Mucosa of stomach (tissue), 1 donor: ENCODE data around the gene PELI3.

ENCODE experiments used
- H3K27me3 ChIP-seq: one replicate; pipeline ENCODE4 v1.7.0; 2013; ENCODE audit warnings: mild to moderate bottlenecking, low read length; ENCODE audit not compliant: control insufficient read depth, insufficient read depth
- H3K36me3 ChIP-seq: one replicate; pipeline ENCODE4 v1.7.0; 2013; ENCODE audit warnings: low read length; ENCODE audit not compliant: control insufficient read depth, insufficient read depth
- H3K4me1 ChIP-seq: one replicate; pipeline ENCODE4 v1.7.0; 2013; ENCODE audit warnings: mild to moderate bottlenecking, low read length; ENCODE audit not compliant: control insufficient read depth, insufficient read depth
- H3K4me3 ChIP-seq: one replicate; pipeline ENCODE4 v1.7.0; 2013; ENCODE audit warnings: low read length
- H3K9ac ChIP-seq: one replicate; pipeline ENCODE4 v1.7.0; 2013; ENCODE audit warnings: mild to moderate bottlenecking, low read length, moderate library complexity
- H3K9me3 ChIP-seq: one replicate; pipeline ENCODE4 v1.7.0; 2013; ENCODE audit warnings: mild to moderate bottlenecking, low read length, moderate library complexity; ENCODE audit not compliant: control insufficient read depth
- donor health status: Pancreatic carcinoma.

Gene PELI3

DNA sequence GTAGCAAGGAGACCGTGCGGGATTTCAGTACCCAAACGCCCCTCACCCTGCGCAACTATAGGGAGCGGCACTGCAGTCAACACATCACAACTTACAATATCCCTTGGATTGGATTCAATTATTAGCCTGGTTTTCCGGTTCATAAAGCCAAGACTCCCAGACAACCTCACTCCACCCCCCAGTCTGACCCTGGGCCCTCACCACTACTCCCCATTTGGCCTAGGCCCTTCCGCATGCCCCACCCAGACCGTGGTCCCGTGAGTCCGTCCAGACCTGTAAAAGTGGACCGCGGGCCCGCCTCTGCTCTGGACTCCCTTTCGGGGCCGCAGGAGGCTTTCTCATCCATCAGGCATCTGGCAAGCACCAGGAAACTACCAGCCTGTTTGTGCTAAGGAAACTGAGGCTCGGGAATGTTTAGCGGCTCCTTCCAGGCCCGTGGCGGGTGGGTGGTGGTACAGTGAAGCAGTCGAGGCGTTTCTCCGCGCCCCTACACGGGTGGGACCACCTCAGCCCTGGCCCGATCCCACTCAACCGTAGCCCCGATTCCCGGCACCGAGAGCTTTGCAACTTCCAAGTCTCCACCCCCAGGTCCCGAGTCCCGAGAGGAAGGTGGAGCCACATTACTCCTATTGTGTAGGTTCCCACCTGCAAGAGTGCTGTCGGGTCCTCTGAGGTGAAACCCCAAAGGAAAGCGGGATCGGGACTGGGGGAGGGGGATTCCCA, 12.8 kb downstream of the PELI3 start:
- Histone ChIP-seq H3K36me3 (no peaks in the 10 kb centered on the region), H3K9me3 (no peaks in the 10 kb centered on the region), H3K9ac (peak overlapping the region; percentile 79), H3K27me3 (no peaks in the 10 kb centered on the region), H3K4me3 (peak overlapping the region; percentile 65), H3K4me1 (peaks cover 15% of the 10 kb centered on the region)

- no peaks in the 10 kb centered on the region for H3K36me3 ChIP-seq
- H3K9me3 ChIP-seq: no peaks in the 10 kb centered on the region
- H3K27me3 ChIP-seq: no peaks in the 10 kb centered on the region
- peak within 1 kb of the TSS; percentile 79 for H3K9ac ChIP-seq
- peaks cover 15% of the 10 kb centered on the region for H3K4me1 ChIP-seq
- peak within 1 kb of the TSS; percentile 65 for H3K4me3 ChIP-seq
Measured at GRCh38 chr11:66480117-66480938, 13.6 kb downstream of the PELI3 start, which contains the start of gene DPP3. DPP3 (plus strand) TSS chr11:66480434; CDS start chr11:66482201, 1,767 bp downstream.

DNA sequence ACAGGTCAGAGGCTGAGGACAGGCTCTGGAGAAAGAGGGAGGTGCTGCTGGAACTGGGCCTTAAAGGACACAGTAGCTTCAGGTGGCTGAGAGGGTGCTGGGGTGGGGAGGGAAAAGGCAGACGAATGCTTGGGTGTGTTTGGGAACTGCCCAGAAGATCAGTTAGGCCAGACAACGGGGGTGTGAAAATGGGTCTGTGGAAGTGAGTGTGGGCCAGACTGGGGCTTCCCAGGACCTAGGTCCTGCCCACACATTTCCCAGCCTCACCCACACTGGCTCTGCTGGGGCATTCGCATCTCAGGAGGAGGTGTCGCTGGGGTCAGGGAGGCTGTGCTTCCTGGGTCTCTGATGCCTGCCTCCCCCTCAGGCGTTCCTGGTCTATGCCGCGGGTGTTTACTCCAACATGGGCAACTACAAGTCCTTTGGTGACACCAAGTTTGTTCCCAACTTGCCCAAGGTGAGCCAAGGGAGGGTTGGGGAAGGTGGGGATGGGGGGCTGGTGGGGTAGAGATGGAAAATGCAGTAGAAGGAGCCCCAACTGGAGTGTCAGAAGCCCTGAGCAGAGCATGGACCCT, 18.2 kb downstream of the PELI3 start:
- no peaks in the 10 kb centered on the region for H3K27me3 ChIP-seq
- H3K4me3 ChIP-seq: no peak overlapping the region
- H3K36me3 ChIP-seq: no peaks in the 10 kb centered on the region
- no peaks in the 10 kb centered on the region for H3K9me3 ChIP-seq
- peaks cover 7% of the 10 kb centered on the region for H3K4me1 ChIP-seq
- no peak overlapping the region for H3K9ac ChIP-seq

DNA sequence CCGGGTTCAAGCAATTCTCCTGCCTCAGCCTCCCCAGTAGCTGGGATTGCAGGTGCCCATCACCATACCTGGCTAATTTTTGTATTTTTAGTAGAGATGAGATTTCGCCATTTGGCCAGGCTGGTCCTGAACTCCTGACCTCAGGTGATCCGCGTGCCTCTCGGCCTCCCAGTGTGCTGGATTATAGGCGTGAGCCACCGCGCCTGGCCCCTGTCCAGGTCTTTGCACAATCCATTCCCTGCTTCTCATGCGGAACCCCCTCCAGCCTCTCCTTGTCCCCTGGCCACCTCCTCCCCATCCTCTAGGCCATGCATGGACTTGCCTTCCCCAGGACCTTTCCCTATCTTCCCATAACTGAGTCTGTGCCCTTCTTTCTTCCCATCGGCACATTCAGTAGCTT, 22.3 kb downstream of the PELI3 start:
- Histone ChIP-seq H3K36me3 (no peaks in the 10 kb centered on the region), H3K9ac (no peak overlapping the region), H3K4me1 (peaks cover 5% of the 10 kb centered on the region), H3K4me3 (no peak overlapping the region), H3K27me3 (no peaks in the 10 kb centered on the region), H3K9me3 (no peaks in the 10 kb centered on the region)

DNA sequence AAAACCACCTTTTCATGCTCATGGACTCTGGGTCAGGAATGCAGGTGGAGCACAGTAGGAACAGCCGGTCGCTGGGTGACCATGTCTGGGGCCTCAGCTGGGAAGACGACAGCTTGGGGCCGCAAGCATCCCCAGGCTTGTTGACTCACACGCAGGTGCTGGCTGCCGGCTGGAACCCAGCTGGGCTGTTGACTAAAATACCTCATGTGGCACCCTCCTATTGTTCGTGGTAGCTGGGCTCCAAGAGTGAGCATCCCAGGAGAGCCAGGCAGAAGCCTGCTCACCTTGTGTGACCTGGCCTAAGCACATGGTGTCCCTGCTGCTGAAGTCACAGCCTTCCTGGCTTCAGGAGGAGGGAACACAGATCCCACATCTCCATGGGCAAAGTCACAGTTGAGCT, 22.9 kb downstream of the PELI3 start:
- Histone ChIP-seq H3K9ac (no peak overlapping the region), H3K4me3 (no peak overlapping the region), H3K9me3 (no peaks in the 10 kb centered on the region), H3K27me3 (no peaks in the 10 kb centered on the region), H3K36me3 (no peaks in the 10 kb centered on the region), H3K4me1 (peaks cover 5% of the 10 kb centered on the region)

DNA sequence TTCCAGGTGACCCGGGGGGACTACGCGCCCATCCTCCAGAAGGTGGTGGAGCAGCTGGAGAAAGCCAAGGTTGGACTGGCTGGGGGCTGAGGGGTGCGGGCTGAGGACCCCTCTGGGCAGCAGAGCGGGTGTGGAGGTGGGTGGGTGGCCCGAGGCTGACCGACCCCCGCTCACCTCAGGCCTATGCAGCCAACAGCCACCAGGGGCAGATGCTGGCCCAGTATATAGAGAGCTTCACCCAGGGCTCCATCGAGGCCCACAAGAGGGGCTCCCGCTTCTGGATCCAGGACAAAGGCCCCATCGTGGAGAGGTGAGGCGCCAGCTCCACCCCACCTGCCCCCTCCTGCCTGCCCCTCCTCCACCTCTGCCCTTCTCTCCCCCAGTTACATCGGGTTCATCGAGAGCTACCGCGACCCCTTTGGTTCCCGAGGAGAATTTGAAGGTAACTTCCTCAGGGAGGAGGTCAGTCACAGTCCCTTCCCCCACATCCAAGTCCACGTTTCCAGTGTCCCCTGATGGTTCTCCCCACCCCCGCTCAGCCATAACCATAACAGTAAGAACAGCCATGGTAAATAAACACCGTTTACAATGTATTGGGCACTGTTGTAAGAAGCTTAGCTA, 24.7 kb downstream of the PELI3 start:
- peaks cover 5% of the 10 kb centered on the region for H3K4me1 ChIP-seq
- no peaks in the 10 kb centered on the region for H3K9me3 ChIP-seq
- H3K36me3 ChIP-seq: peaks cover 8% of the 10 kb centered on the region
- H3K4me3 ChIP-seq: no peak overlapping the region
- H3K27me3 ChIP-seq: no peaks in the 10 kb centered on the region
- H3K9ac ChIP-seq: no peak overlapping the region

GRCh38 chr11:66492161-66492865, 25.6 kb downstream of the PELI3 start:
- no peaks in the 10 kb centered on the region for H3K9me3 ChIP-seq
- no peak overlapping the region for H3K9ac ChIP-seq
- peaks cover 5% of the 10 kb centered on the region for H3K4me1 ChIP-seq
- H3K36me3 ChIP-seq: peaks cover 8% of the 10 kb centered on the region
- no peak overlapping the region for H3K4me3 ChIP-seq
- no peaks in the 10 kb centered on the region for H3K27me3 ChIP-seq

GRCh38 chr11:66493130-66493529, 26.4 kb downstream of the PELI3 start:
- peaks cover 5% of the 10 kb centered on the region for H3K4me1 ChIP-seq
- no peak overlapping the region for H3K9ac ChIP-seq
- peaks cover 8% of the 10 kb centered on the region for H3K36me3 ChIP-seq
- no peaks in the 10 kb centered on the region for H3K9me3 ChIP-seq
- H3K27me3 ChIP-seq: no peaks in the 10 kb centered on the region
- no peak overlapping the region for H3K4me3 ChIP-seq

- Histone ChIP-seq H3K36me3 (peaks cover 8% of the 10 kb centered on the region), H3K9me3 (no peaks in the 10 kb centered on the region), H3K4me3 (no peak overlapping the region), H3K9ac (no peak overlapping the region), H3K27me3 (no peaks in the 10 kb centered on the region), H3K4me1 (peaks cover 5% of the 10 kb centered on the region)
Measured at GRCh38 chr11:66494458-66494857, 27.8 kb downstream of the PELI3 start.

- no peaks in the 10 kb centered on the region for H3K27me3 ChIP-seq
- no peak overlapping the region for H3K9ac ChIP-seq
- H3K4me1 ChIP-seq: peaks cover 5% of the 10 kb centered on the region
- H3K36me3 ChIP-seq: peaks cover 8% of the 10 kb centered on the region
- H3K4me3 ChIP-seq: no peak overlapping the region
- no peaks in the 10 kb centered on the region for H3K9me3 ChIP-seq
Measured at GRCh38 chr11:66494935-66495334, 28.2 kb downstream of the PELI3 start.

DNA sequence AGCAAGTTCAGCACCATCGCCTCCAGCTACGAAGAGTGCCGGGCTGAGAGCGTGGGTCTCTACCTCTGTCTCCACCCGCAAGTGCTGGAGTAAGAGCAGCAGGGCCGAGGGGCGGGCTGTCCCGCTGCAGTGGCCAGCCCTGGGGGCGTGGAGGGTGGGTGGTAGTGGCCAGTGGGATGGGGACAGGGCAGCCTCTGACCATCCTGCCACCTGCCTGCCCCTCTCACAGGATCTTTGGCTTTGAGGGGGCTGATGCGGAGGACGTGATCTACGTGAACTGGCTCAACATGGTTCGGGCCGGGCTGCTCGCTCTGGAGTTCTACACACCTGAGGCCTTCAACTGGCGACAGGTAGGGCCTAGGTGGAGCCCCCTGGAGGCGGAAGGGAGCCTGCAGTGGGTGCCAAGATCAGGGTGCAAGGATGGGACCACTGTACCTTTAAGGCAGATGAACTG, 28.7 kb downstream of the PELI3 start:
- no peak overlapping the region for H3K4me3 ChIP-seq
- H3K27me3 ChIP-seq: no peaks in the 10 kb centered on the region
- no peak overlapping the region for H3K9ac ChIP-seq
- H3K36me3 ChIP-seq: peaks cover 8% of the 10 kb centered on the region
- H3K9me3 ChIP-seq: no peaks in the 10 kb centered on the region
- peaks cover 5% of the 10 kb centered on the region for H3K4me1 ChIP-seq
